ENCODE results near the gene CHD9NB.

CHD9NB gene

GRCh38 chr16:53052519-53053501 is at the start of gene CHD9NB:
CHD9NB (minus strand) TSS chr16:53052897; CDS start chr16:53044158, 8,739 bp downstream.
- DNase-seq (ENCODE audit: low read depth, low spot score): no peak
- Histone ChIP-seq H3K4me1 (ENCODE audit: insufficient read depth, insufficient read length) (peaks cover 8% of the 10 kb centered on the region), H3K9ac (ENCODE audit: insufficient read length, low read depth) (no peak within 1 kb of the TSS), H3K27me3 (ENCODE audit: insufficient read depth, insufficient read length) (peaks cover 5% of the 10 kb centered on the region), H3K4me3 (ENCODE audit: insufficient read length, low read depth) (no peak within 1 kb of the TSS), H3K9me3 (ENCODE audit: insufficient read depth, low read length) (no peaks in the 10 kb centered on the region), H3K36me3 (ENCODE audit: insufficient read depth, insufficient read length, low read length) (peaks cover 3% of the 10 kb centered on the region)
- TF ChIP-seq SUZ12 (IDR thresholded peaks at IDR 0.05; ENCODE audit: extremely low read depth, insufficient read depth, insufficient read length) (no peak), ZNF274 (IDR thresholded peaks at IDR 0.05; ENCODE audit: low read depth, low read length) (no peak)

- H3K9ac ChIP-seq (ENCODE audit: insufficient read length, low read depth): no peak overlapping the region
- TF ChIP-seq SUZ12 (IDR thresholded peaks at IDR 0.05; ENCODE audit: extremely low read depth, insufficient read depth, insufficient read length) (no peak), YY1 (IDR thresholded peaks at IDR 0.05; ENCODE audit: insufficient read depth, insufficient read length) (no peak), ZNF274 (IDR thresholded peaks at IDR 0.05; ENCODE audit: low read depth, low read length) (no peak)
- H3K27me3 ChIP-seq (ENCODE audit: insufficient read depth, insufficient read length): no peaks in the 10 kb centered on the region
- H3K4me1 ChIP-seq (ENCODE audit: insufficient read depth, insufficient read length): peaks cover 3% of the 10 kb centered on the region
- no peak for DNase-seq (ENCODE audit: low read depth, low spot score)
- H3K36me3 ChIP-seq (ENCODE audit: insufficient read depth, insufficient read length, low read length): peaks cover 10% of the 10 kb centered on the region
- H3K4me3 ChIP-seq (ENCODE audit: insufficient read length, low read depth): no peak overlapping the region
- no peaks in the 10 kb centered on the region for H3K9me3 ChIP-seq (ENCODE audit: insufficient read depth, low read length)
Measured at GRCh38 chr16:53100889-53101288, 48.2 kb upstream of the CHD9NB start.

GRCh38 chr16:53100131-53100748 is 47.5 kb upstream of the CHD9NB start:
- TF ChIP-seq ZNF274 (IDR thresholded peaks at IDR 0.05; ENCODE audit: low read depth, low read length) (no peak), YY1 (IDR thresholded peaks at IDR 0.05; ENCODE audit: insufficient read depth, insufficient read length) (no peak), SUZ12 (IDR thresholded peaks at IDR 0.05; ENCODE audit: extremely low read depth, insufficient read depth, insufficient read length) (no peak)
- Histone ChIP-seq H3K9me3 (ENCODE audit: insufficient read depth, low read length) (no peaks in the 10 kb centered on the region), H3K4me3 (ENCODE audit: insufficient read length, low read depth) (peak overlapping the region; percentile 35), H3K27me3 (ENCODE audit: insufficient read depth, insufficient read length) (no peaks in the 10 kb centered on the region), H3K9ac (ENCODE audit: insufficient read length, low read depth) (peak overlapping the region; percentile 72), H3K4me1 (ENCODE audit: insufficient read depth, insufficient read length) (peaks cover 3% of the 10 kb centered on the region), H3K36me3 (ENCODE audit: insufficient read depth, insufficient read length, low read length) (peaks cover 10% of the 10 kb centered on the region)
- no peak for DNase-seq (ENCODE audit: low read depth, low spot score)

GRCh38 chr16:53099318-53100130 is 46.8 kb upstream of the CHD9NB start:
- H3K4me1 ChIP-seq (ENCODE audit: insufficient read depth, insufficient read length): peaks cover 3% of the 10 kb centered on the region
- H3K36me3 ChIP-seq (ENCODE audit: insufficient read depth, insufficient read length, low read length): peaks cover 10% of the 10 kb centered on the region
- H3K4me3 ChIP-seq (ENCODE audit: insufficient read length, low read depth): peak overlapping the region; percentile 35
- no peaks in the 10 kb centered on the region for H3K27me3 ChIP-seq (ENCODE audit: insufficient read depth, insufficient read length)
- DNase-seq (ENCODE audit: low read depth, low spot score): peak; percentile 86
- H3K9ac ChIP-seq (ENCODE audit: insufficient read length, low read depth): peak overlapping the region; percentile 72
- no peaks in the 10 kb centered on the region for H3K9me3 ChIP-seq (ENCODE audit: insufficient read depth, low read length)
- TF ChIP-seq YY1 (IDR thresholded peaks at IDR 0.05; ENCODE audit: insufficient read depth, insufficient read length): peak; percentile 4
- no peak for TF ChIP-seq ZNF274 (IDR thresholded peaks at IDR 0.05; ENCODE audit: low read depth, low read length)

GRCh38 chr16:53098526-53099317 is 46.0 kb upstream of the CHD9NB start:
- DNase-seq (ENCODE audit: low read depth, low spot score): peak; percentile 71
- Histone ChIP-seq H3K27me3 (ENCODE audit: insufficient read depth, insufficient read length) (no peaks in the 10 kb centered on the region), H3K36me3 (ENCODE audit: insufficient read depth, insufficient read length, low read length) (peaks cover 7% of the 10 kb centered on the region), H3K9ac (ENCODE audit: insufficient read length, low read depth) (peak overlapping the region; percentile 72), H3K4me3 (ENCODE audit: insufficient read length, low read depth) (peak overlapping the region; percentile 35), H3K4me1 (ENCODE audit: insufficient read depth, insufficient read length) (peaks cover 8% of the 10 kb centered on the region), H3K9me3 (ENCODE audit: insufficient read depth, low read length) (no peaks in the 10 kb centered on the region)
- TF ChIP-seq ZNF274 (IDR thresholded peaks at IDR 0.05; ENCODE audit: low read depth, low read length): no peak
- no peak for TF ChIP-seq SUZ12 (IDR thresholded peaks at IDR 0.05; ENCODE audit: extremely low read depth, insufficient read depth, insufficient read length)
- TF ChIP-seq YY1 (IDR thresholded peaks at IDR 0.05; ENCODE audit: insufficient read depth, insufficient read length): no peak

DNA sequence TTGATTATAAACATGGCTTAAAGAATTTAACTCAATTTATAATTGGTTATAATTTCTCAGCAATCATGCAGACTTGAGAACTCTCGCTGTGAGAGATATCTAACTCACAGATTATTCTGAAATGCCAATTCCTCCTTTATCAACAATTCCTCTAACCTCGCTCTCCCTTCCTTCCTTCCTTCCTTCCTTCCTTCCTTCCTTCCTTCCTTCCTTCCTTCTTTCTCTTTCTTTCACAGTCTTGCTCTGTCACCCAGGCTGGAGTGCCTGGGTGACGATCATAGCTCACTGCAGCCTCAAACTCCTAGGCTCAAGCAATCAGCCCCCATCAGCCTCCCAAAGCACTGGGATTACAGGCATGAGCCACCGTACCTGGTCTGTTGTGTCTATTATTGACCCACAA is 44.5 kb upstream of the CHD9NB start:
- TF ChIP-seq YY1 (IDR thresholded peaks at IDR 0.05; ENCODE audit: insufficient read depth, insufficient read length): no peak
- no peak for TF ChIP-seq ZNF274 (IDR thresholded peaks at IDR 0.05; ENCODE audit: low read depth, low read length)
- TF ChIP-seq SUZ12 (IDR thresholded peaks at IDR 0.05; ENCODE audit: extremely low read depth, insufficient read depth, insufficient read length): no peak
- H3K36me3 ChIP-seq (ENCODE audit: insufficient read depth, insufficient read length, low read length): peaks cover 9% of the 10 kb centered on the region
- H3K4me1 ChIP-seq (ENCODE audit: insufficient read depth, insufficient read length): peaks cover 12% of the 10 kb centered on the region
- no peaks in the 10 kb centered on the region for H3K9me3 ChIP-seq (ENCODE audit: insufficient read depth, low read length)
- no peak overlapping the region for H3K9ac ChIP-seq (ENCODE audit: insufficient read length, low read depth)
- DNase-seq (ENCODE audit: low read depth, low spot score): no peak
- no peak overlapping the region for H3K4me3 ChIP-seq (ENCODE audit: insufficient read length, low read depth)
- H3K27me3 ChIP-seq (ENCODE audit: insufficient read depth, insufficient read length): no peaks in the 10 kb centered on the region

All from NT2/D1 (cell line).